NB4 (cell line): ENCODE results near the gene KRT82.

Experiments
- POLR2A ChIP-seq: IDR thresholded peaks from 2 replicates; pipeline ENCODE4 v1.6.1; 2011; ENCODE audit warnings: mild to moderate bottlenecking; ENCODE audit not compliant: insufficient read length; ENCODE audit errors: extremely low read depth
- TF ChIP-seq, protein P1 (sequence below): IDR thresholded peaks from one replicate; pipeline ENCODE4 v1.5.1; 2012; ENCODE audit warnings: low read depth, low read length
- TF ChIP-seq, protein P2 (sequence below): IDR thresholded peaks from 2 replicates; pipeline ENCODE4 v1.6.1; 2011; ENCODE audit warnings: low read depth, low read length

DNA sequence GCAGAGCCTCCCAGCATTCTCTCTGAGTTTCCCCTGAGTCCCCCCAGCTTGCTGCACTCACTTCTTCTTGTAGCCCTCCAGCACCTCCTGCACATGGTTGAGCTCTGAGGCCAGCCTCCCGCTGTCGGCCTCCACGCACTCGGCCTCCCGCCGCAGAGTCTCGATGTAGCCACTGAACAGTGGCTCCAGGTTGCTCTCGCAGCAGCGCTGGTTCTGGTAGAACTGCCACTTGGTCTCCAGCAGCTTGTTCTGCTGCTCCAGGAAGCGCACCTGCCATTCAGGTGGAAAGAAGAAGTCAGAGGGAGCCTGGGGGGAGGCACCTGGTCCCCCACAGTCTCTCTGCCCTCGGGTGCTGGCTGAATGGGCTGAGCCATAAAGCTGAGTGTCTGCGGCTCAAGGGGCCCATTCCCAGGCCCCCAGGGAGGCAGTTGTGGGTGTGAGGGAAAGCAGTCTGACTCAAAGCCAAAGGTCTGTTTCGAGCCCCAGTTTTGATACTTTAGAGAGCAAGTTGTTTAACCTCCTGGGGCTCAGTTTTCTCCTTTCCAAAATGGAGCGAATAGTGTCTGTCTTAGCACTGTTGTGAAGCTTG is 41.1 kb downstream of the KRT82 start:
- TF ChIP-seq, protein P1, sequence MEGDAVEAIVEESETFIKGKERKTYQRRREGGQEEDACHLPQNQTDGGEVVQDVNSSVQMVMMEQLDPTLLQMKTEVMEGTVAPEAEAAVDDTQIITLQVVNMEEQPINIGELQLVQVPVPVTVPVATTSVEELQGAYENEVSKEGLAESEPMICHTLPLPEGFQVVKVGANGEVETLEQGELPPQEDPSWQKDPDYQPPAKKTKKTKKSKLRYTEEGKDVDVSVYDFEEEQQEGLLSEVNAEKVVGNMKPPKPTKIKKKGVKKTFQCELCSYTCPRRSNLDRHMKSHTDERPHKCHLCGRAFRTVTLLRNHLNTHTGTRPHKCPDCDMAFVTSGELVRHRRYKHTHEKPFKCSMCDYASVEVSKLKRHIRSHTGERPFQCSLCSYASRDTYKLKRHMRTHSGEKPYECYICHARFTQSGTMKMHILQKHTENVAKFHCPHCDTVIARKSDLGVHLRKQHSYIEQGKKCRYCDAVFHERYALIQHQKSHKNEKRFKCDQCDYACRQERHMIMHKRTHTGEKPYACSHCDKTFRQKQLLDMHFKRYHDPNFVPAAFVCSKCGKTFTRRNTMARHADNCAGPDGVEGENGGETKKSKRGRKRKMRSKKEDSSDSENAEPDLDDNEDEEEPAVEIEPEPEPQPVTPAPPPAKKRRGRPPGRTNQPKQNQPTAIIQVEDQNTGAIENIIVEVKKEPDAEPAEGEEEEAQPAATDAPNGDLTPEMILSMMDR = no peak
- no peak for TF ChIP-seq POLR2A
- TF ChIP-seq, protein P2, sequence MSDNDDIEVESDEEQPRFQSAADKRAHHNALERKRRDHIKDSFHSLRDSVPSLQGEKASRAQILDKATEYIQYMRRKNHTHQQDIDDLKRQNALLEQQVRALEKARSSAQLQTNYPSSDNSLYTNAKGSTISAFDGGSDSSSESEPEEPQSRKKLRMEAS = no peak
